Measurements from ENCODE around the gene MAGEB6B.
A peak's percentile ranks its signal among the peaks of the same experiment; 100 is the strongest.
"Not testable (repeated sequence)": the region's sequence is repeated elsewhere in the genome, so short reads cannot be mapped to it uniquely, and the experiment has no call there.

Gene MAGEB6B, protein sequence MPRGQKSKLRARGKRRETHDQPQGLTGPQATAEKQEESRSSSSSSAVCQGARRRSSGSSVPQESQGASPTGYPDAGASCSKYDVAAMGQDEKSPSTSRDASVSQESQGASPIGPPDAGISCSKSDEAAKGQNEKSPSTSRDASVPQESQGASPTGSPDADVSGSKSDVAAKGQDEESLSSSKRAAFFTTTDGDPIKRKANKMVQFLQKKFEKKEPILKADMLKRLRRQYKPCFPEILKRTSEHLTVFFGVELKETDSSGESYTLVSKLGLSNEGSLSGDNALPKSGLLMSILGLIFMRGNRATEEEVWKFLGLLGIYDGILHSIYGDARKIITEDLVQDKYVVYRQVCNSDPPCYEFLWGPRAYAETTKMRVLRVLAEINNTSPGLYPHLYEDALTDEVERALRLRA

DNA sequence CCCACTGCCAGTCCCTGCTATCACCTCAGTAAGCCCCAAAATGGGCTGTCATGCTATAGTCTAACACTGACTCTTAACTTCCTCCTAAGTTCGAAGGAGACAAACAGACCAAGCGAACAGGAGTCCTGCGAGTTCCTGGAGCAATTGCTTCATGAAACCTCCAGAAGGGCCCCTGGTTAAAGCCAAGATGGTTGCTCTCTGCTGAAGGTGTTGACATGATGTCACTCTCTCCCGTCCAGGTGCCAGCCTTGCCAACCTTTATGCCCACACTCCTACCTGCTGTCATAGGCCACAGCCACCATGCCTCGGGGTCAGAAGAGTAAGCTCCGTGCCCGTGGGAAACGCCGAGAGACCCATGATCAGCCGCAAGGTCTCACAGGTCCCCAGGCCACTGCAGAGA lies at the start of gene MAGEB6B:
Gene MAGEB6B, plus strand, starts transcription at position 301 of the 400 bp plus-strand sequence. Its CDS starts 0 bp downstream, at position 301.
- DNase-seq (ENCODE audit: low spot score): no peak

DNA sequence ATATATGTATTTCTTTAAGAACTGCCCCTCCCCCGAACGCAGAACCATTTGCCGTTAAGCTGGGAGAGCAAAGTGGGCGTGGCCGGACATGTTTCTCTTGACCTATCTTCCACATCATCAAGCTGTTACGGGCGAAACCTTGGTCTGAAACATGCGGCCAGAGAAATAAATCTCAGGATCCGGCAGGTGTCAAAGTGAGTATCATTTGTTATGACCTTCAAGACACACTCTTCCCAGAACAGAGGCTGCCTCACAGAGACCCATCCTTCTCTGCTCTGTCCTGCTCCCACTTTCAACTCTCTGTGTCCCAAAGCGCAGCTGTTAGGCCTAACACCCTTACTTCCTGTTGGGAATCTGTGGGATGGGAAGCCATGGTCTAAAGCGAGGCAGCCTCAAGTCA lies 22.1 kb upstream of the MAGEB6B start, which contains the start of gene MAGEB18:
Gene MAGEB18, plus strand, starts transcription at position 70 of the 400 bp plus-strand sequence. CDS start 643 bp downstream, outside the sequence.
- DNase-seq (ENCODE audit: low spot score): no peak

DNA sequence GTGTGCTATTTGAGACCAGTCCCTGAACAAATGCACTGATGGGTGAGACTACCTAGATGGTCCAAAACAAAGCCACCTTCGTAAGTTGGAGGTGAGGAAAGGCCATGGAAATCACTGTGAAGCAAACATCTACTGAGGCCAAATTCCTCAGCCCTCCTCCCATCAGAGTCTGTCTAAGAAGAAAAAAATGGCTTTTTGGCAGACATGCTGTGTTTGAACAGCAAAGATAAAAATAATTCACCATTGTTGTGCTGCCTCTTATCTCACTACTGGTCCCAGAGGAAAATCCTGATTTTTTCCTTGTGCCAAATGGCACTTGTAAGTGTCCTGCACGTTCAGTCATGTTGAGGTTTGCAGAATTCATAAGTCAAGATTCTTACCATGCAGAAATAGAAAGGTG lies 14.4 kb upstream of the MAGEB6B start:
- DNase-seq (ENCODE audit: low spot score): no peak

- no peak for DNase-seq (ENCODE audit: low spot score)
Measured at GRCh38 chrX:26192204-26192603, 31.8 kb downstream of the MAGEB6B start, which contains the start of gene MAGEB6. MAGEB6 (plus strand) TSS chrX:26192440; CDS start chrX:26193847, 1,407 bp downstream.

GRCh38 chrX:26203561-26203960 lies 43.2 kb downstream of the MAGEB6B start:
- DNase-seq (ENCODE audit: low spot score): peak; percentile 66

GRCh38 chrX:26204717-26205116 lies 44.3 kb downstream of the MAGEB6B start:
- not testable (repeated sequence) for DNase-seq (ENCODE audit: low spot score)

DNA sequence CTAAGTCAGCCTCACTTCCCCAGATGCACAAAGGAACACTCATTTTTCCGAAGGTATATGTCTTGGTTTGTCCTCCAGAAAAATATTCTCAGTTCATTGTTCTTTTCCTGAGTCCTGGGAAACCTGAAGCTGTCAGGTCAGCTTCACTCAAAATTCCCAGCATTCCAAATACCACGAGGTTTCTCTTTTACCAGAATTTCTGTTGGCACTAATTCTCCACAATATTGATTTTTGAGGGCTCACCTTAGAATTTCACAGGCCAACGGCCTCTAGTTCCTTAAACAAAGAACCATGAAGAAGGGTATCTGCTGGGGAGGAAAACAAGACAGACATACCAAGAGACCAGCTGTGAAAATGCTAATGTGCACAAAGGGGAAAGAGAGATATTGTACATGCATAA lies 47.6 kb downstream of the MAGEB6B start:
- no peak for DNase-seq (ENCODE audit: low spot score)
